ENCODE measurements around the gene DHX9. TPM values are rescaled to one million over a fixed set of nuclear protein-coding genes. Genes with fewer than 3 reads are reported as not detected.
A peak's percentile ranks its signal among the peaks of the same experiment; 100 is the strongest.

The DHX9 gene
- total RNA-seq, result 100 to 1,000 TPM; 273 to 300 TPM
- total RNA-seq, result 367 to 580 reads per million in 2 donors

GRCh38 chr1:182839209-182840066, at the start of gene DHX9:
TSS of gene DHX9 (plus strand) at chr1:182839347. CDS start at chr1:182842567, 3,220 bp downstream.
- H3K27ac Mint-ChIP-seq, result peak within 1 kb of the TSS; percentile 97
- peak within 1 kb of the TSS; percentile 98 for H3K4me3 Mint-ChIP-seq
- H3K27me3 Mint-ChIP-seq, result no peaks in the 10 kb centered on the region
- ATAC-seq, result peak; percentile 86
- H3K4me1 Mint-ChIP-seq, result peaks cover 36% of the 10 kb centered on the region
- H3K36me3 Mint-ChIP-seq (ENCODE audit: low read depth), result peaks cover 4% of the 10 kb centered on the region
- DNase-seq, result peak; percentile 94 to 98 (median 97)
- no peaks in the 10 kb centered on the region for H3K9me3 ChIP-seq (ENCODE audit: control insufficient read depth, low read length, poor library complexity, severe bottlenecking)

GRCh38 chr1:182791281-182792179, 47.6 kb upstream of the DHX9 start:
- Mint-ChIP-seq H3K27ac (no peak overlapping the region), H3K36me3 (ENCODE audit: low read depth) (no peaks in the 10 kb centered on the region), H3K27me3 (peaks cover 4% of the 10 kb centered on the region), H3K4me1 (peaks cover 12% of the 10 kb centered on the region), H3K4me3 (no peak overlapping the region)
- DNase-seq (no peak), ATAC-seq (no peak)
- H3K9me3 ChIP-seq (ENCODE audit: control insufficient read depth, low read length, poor library complexity, severe bottlenecking), result no peaks in the 10 kb centered on the region

DNA sequence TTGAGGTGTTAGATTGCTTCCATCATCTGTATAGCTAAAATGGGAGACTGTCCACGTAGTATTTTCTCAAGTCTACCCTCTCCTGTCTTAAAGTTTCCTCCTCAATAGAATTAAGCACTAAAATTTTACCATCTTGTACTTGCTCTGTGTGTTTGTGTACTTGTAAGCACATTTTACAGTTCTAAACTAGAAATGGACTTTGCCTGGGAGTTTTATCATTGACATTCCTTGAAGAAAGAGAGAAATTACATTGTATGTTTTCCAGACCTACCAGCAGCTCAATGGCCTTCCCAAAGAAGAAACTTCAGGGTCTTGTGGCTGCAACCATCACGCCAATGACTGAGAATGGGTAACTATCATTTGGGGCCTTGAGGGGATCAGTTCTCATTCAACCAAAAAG, 45.1 kb upstream of the DHX9 start:
- H3K27ac Mint-ChIP-seq, result no peak overlapping the region
- peaks cover 8% of the 10 kb centered on the region for H3K4me1 Mint-ChIP-seq
- H3K4me3 Mint-ChIP-seq, result no peak overlapping the region
- DNase-seq (no peak), ATAC-seq (no peak)
- peaks cover 4% of the 10 kb centered on the region for H3K27me3 Mint-ChIP-seq
- peaks cover 5% of the 10 kb centered on the region for H3K36me3 Mint-ChIP-seq (ENCODE audit: low read depth)
- no peaks in the 10 kb centered on the region for H3K9me3 ChIP-seq (ENCODE audit: control insufficient read depth, low read length, poor library complexity, severe bottlenecking)

GRCh38 chr1:182794676-182795201, 44.4 kb upstream of the DHX9 start:
- Mint-ChIP-seq H3K4me3 (no peak overlapping the region), H3K4me1 (peaks cover 7% of the 10 kb centered on the region), H3K27ac (no peak overlapping the region), H3K36me3 (ENCODE audit: low read depth) (peaks cover 5% of the 10 kb centered on the region), H3K27me3 (peaks cover 4% of the 10 kb centered on the region)
- ATAC-seq (no peak), DNase-seq (no peak)
- H3K9me3 ChIP-seq (ENCODE audit: control insufficient read depth, low read length, poor library complexity, severe bottlenecking), result no peaks in the 10 kb centered on the region

GRCh38 chr1:182795563-182796228, 43.5 kb upstream of the DHX9 start:
- DNase-seq (no peak), ATAC-seq (no peak)
- no peak overlapping the region for H3K4me3 Mint-ChIP-seq
- peaks cover 4% of the 10 kb centered on the region for H3K27me3 Mint-ChIP-seq
- H3K27ac Mint-ChIP-seq, result no peak overlapping the region
- no peaks in the 10 kb centered on the region for H3K9me3 ChIP-seq (ENCODE audit: control insufficient read depth, low read length, poor library complexity, severe bottlenecking)
- H3K4me1 Mint-ChIP-seq, result peaks cover 7% of the 10 kb centered on the region
- H3K36me3 Mint-ChIP-seq (ENCODE audit: low read depth), result peaks cover 5% of the 10 kb centered on the region

- peaks cover 5% of the 10 kb centered on the region for H3K36me3 Mint-ChIP-seq (ENCODE audit: low read depth)
- DNase-seq (no peak), ATAC-seq (no peak)
- H3K27ac Mint-ChIP-seq, result no peak overlapping the region
- H3K4me3 Mint-ChIP-seq, result no peak overlapping the region
- no peaks in the 10 kb centered on the region for H3K4me1 Mint-ChIP-seq
- H3K9me3 ChIP-seq (ENCODE audit: control insufficient read depth, low read length, poor library complexity, severe bottlenecking), result no peaks in the 10 kb centered on the region
- H3K27me3 Mint-ChIP-seq, result no peaks in the 10 kb centered on the region
These were observed 36.9 kb upstream of the DHX9 start for GRCh38 chr1:182802006-182802803.

GRCh38 chr1:182803846-182804245, 35.3 kb upstream of the DHX9 start:
- H3K9me3 ChIP-seq (ENCODE audit: control insufficient read depth, low read length, poor library complexity, severe bottlenecking), result no peaks in the 10 kb centered on the region
- ATAC-seq (no peak), DNase-seq (no peak)
- Mint-ChIP-seq H3K27ac (no peak overlapping the region), H3K27me3 (no peaks in the 10 kb centered on the region), H3K36me3 (ENCODE audit: low read depth) (peaks cover 2% of the 10 kb centered on the region), H3K4me1 (no peaks in the 10 kb centered on the region), H3K4me3 (no peak overlapping the region)

- H3K27ac Mint-ChIP-seq, result no peak overlapping the region
- no peak for ATAC-seq
- no peaks in the 10 kb centered on the region for H3K4me1 Mint-ChIP-seq
- H3K9me3 ChIP-seq (ENCODE audit: control insufficient read depth, low read length, poor library complexity, severe bottlenecking), result no peaks in the 10 kb centered on the region
- no peaks in the 10 kb centered on the region for H3K27me3 Mint-ChIP-seq
- no peak overlapping the region for H3K4me3 Mint-ChIP-seq
- no peak for DNase-seq
- H3K36me3 Mint-ChIP-seq (ENCODE audit: low read depth), result peaks cover 2% of the 10 kb centered on the region
These were observed 33.0 kb upstream of the DHX9 start for GRCh38 chr1:182806015-182806678.

GRCh38 chr1:182807907-182808306, 31.2 kb upstream of the DHX9 start:
- no peak for ATAC-seq
- H3K9me3 ChIP-seq (ENCODE audit: control insufficient read depth, low read length, poor library complexity, severe bottlenecking), result no peaks in the 10 kb centered on the region
- H3K4me1 Mint-ChIP-seq, result peaks cover 2% of the 10 kb centered on the region
- H3K36me3 Mint-ChIP-seq (ENCODE audit: low read depth), result peaks cover 8% of the 10 kb centered on the region
- DNase-seq, result no peak
- H3K27ac Mint-ChIP-seq, result no peak overlapping the region
- H3K4me3 Mint-ChIP-seq, result no peak overlapping the region
- no peaks in the 10 kb centered on the region for H3K27me3 Mint-ChIP-seq

DNA sequence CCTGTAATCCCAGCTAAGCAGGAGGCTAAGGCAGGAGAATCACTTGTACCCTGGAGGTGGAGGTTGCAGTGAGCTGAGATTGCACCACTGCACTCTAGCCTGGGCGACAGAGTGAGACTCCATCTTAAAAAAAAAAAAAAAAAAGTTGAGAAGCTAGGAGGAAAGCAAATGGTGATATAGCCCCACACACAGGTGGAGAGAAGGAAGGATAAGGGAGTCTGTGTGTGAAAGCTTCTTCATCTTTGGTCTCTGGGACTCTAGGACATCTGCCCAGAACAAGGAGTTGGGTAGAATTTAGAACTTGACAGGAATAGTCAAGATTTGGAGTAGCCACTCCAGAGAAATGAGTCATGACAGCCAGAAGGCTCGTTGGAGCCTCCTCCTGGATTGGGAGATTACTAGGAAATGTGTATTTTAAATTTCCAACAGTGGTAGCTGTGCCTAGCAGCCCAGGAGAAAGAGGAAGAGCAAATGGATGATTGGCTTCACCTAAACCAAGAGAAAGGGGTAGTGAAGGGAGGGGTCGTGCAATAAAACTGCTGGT, 29.7 kb upstream of the DHX9 start:
- no peaks in the 10 kb centered on the region for H3K9me3 ChIP-seq (ENCODE audit: control insufficient read depth, low read length, poor library complexity, severe bottlenecking)
- DNase-seq (no peak), ATAC-seq (no peak)
- H3K36me3 Mint-ChIP-seq (ENCODE audit: low read depth), result peaks cover 8% of the 10 kb centered on the region
- H3K27me3 Mint-ChIP-seq, result no peaks in the 10 kb centered on the region
- no peak overlapping the region for H3K4me3 Mint-ChIP-seq
- H3K27ac Mint-ChIP-seq, result no peak overlapping the region
- H3K4me1 Mint-ChIP-seq, result peaks cover 2% of the 10 kb centered on the region

DNA sequence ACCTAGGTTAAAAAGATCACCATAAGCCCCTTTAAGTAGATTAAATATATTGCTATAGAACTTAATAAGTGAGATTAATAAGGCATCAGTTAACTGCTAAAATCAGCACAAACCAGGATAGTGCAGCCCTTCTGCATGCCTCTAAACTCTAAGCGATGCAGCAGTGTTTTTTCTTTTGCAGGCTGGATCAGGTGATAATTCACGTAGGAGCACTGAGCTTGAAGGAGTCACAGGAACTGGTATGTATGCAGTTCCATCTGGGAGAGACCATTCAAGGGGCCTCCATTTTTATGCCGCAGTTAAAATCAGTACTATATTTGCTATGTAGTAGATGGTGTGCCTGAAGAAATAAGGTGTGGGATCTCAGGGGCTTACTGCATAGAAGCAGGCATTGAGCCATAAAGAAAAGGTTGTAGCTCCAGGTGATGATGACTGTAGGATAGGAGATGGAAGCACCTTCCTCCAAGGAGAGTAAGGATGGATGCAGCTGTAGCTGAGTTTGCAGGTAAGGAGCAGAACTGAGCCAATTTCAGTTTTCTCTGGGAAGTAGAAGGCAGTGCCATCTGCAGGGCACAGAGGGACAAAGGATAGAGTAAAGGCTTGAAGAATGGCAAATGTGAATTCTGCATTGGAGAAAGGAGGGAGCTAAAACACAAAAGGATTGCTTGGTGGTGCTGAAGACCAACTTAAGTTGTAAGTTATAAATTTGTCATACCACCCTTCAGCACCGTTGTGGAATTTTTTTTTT, 27.0 kb upstream of the DHX9 start:
- ATAC-seq (no peak), DNase-seq (no peak)
- no peaks in the 10 kb centered on the region for H3K9me3 ChIP-seq (ENCODE audit: control insufficient read depth, low read length, poor library complexity, severe bottlenecking)
- H3K27me3 Mint-ChIP-seq, result no peaks in the 10 kb centered on the region
- H3K27ac Mint-ChIP-seq, result no peak overlapping the region
- H3K4me1 Mint-ChIP-seq, result peaks cover 2% of the 10 kb centered on the region
- H3K4me3 Mint-ChIP-seq, result no peak overlapping the region
- H3K36me3 Mint-ChIP-seq (ENCODE audit: low read depth), result peaks cover 7% of the 10 kb centered on the region
